ENCODE data around the gene LMO1. TPM values are rescaled to one million over a fixed set of nuclear protein-coding genes. Genes with fewer than 3 reads are reported as not detected.

LMO1 gene
- total and polyA plus RNA-seq, 2 of the 8 experiments (the other 6 are each of a cell fraction or from before 2014, with no cell fraction given), result 0.17 TPM; not detected in 1

GRCh38 chr11:8235925-8236324 lies 27.8 kb downstream of the LMO1 start (continued):
- no peak for TF ChIP-seq USF2 (IDR thresholded peaks at IDR 0.05; ENCODE audit: low read length)
- TF ChIP-seq GABPA (IDR thresholded peaks at IDR 0.05; ENCODE audit: borderline replicate concordance, insufficient read depth, low read length), result no peak
- no peak for TF ChIP-seq ASH2L (IDR thresholded peaks at IDR 0.05; ENCODE audit: low read length)
